HL-60/S4 treated with retinoic acid at 250 ng/mL for 4 days and 3 days (cell line): Measurements from ENCODE around the gene SYNPR.

Source experiments
- in situ Hi-C: fragments of 300-500 bp; cut with MboI; formaldehyde crosslinking; loops from 2 replicates; pipeline ENCODE4 v1.7.0; 2022; ENCODE audit warnings: low sequenced_read_pairs

Gene SYNPR

GRCh38 chr3:63303238-63303637, 25.1 kb downstream of the SYNPR start:
- in situ Hi-C loops, result no loop called here

DNA sequence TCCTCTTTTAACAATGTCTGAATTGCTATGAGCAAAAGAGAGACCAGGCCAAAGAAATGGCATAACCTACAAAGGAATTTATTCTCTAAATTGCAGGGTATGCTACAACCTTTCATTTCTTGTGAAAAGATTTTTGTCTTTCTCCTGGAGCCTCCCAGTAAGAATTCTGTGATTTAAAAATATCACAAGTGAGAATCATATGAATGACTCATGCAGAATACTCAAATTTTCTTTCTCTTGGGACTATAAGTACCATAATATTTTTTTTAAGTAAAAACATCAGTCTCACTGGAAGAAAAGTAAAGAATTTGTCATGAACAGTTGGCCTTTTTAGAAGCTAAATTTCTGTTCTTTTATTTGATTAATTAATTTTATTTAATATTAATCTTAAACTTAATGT, 26.3 kb downstream of the SYNPR start:
- in situ Hi-C loops, result no loop called here

DNA sequence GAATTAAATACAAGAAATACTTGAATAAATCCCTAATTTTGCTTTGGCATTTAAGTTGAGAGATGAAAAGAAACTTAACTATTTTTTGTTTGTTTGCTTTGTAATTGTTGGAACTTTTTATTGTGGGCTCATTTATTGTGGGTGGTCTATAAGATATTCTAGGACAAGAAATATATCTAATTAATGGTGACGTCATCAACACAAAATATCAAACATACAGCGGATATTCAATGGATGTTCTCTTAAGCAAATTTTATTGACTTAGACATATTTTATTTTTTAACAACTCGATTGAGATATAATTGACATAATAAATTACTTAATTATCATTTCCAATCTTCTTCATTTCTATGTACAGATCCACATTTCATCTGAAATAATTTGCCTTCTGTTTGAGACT, 30.0 kb downstream of the SYNPR start:
- in situ Hi-C loops, result no loop called here

- in situ Hi-C loops, result no loop called here
Observed at GRCh38 chr3:63309768-63310167, 31.7 kb downstream of the SYNPR start.

DNA sequence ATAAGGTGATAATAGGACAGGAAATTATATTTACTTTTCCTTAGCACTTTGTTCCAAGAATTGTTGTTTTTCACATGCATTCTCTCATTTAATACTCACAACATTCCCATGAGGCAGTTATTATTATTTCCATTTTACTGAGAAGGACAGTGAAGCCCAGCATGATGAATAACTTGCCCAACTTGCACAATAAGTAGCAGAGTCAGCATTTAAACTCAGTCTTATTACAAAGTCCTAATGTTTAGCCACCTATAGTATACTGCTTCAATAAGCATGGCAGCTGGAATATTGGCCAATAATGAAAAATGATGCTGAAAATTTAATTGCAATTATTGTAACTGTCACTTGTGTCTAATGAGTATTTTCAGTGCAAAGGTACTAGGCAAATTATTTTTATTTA, 45.7 kb downstream of the SYNPR start:
- in situ Hi-C loops, result no loop called here

DNA sequence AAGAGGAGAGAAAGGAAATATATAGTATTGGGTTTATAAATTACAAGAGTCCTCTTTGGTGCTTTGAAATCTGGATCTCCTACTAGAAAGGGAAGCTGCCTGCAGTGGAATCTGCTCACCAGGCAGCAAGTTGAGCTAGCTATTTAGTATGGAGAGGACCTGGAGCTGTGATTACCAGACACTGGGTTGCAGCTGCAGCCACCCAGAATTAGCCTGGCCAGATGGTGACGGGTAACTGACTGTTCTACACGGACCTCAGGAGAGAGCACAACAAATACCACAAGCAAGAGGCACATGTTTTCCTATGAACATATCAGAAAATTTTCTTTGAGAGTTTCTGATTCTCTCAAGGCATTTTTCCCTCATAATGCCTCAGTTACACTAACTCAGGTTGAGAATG, 46.5 kb downstream of the SYNPR start:
- in situ Hi-C loops, result no loop called here

DNA sequence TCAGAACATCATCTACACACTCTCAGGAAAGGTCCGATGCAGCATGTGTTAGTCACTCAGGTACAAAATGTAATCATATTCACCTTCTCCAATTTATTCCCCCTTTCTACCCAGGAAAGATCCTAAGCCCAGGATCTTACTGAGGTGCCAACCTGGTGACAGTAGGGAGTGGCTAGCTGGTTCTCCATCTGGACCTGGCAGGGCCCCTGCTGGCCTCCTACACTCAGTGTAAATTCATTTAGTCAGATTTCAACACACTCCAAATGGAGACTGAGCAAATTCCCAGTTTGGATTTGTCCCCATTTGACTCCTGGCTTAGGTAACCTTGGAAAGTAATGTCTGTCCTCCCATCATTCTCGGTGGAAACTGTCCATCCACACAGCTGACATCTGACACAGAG, 47.3 kb downstream of the SYNPR start:
- in situ Hi-C loops, result no loop called here

- in situ Hi-C loops, result no loop called here
Observed at GRCh38 chr3:63328365-63328764, 50.3 kb downstream of the SYNPR start.

DNA sequence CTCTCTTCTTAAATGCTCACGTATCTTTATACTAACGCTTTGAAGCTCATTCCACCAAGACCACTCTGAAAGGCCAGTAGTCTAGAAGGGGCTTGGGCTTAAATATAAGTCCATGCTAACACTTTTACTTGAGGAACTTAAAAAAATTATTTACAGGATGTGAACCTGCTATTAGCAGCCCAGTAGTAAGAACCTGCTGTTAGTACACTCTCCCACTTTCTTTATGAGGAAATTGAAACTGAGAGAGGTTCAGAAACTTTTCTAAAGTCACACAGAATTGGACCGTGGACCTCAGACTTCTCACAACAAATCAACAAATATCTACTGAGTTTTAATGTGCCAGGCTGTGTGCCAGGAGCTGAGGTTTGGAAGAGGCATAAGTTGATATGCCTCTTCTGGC, 53.4 kb downstream of the SYNPR start:
- in situ Hi-C loops, result no loop called here

- in situ Hi-C loops, result no loop called here
Observed at GRCh38 chr3:63333815-63334214, 55.7 kb downstream of the SYNPR start.

- in situ Hi-C loops, result no loop called here
Observed at GRCh38 chr3:63338351-63338750, 60.2 kb downstream of the SYNPR start.

GRCh38 chr3:63343674-63344073, 65.6 kb downstream of the SYNPR start:
- in situ Hi-C loops, result no loop called here

GRCh38 chr3:63344661-63345060, 66.6 kb downstream of the SYNPR start:
- in situ Hi-C loops, result no loop called here

GRCh38 chr3:63349583-63350573, 71.8 kb downstream of the SYNPR start:
- in situ Hi-C loops, result no loop called here

DNA sequence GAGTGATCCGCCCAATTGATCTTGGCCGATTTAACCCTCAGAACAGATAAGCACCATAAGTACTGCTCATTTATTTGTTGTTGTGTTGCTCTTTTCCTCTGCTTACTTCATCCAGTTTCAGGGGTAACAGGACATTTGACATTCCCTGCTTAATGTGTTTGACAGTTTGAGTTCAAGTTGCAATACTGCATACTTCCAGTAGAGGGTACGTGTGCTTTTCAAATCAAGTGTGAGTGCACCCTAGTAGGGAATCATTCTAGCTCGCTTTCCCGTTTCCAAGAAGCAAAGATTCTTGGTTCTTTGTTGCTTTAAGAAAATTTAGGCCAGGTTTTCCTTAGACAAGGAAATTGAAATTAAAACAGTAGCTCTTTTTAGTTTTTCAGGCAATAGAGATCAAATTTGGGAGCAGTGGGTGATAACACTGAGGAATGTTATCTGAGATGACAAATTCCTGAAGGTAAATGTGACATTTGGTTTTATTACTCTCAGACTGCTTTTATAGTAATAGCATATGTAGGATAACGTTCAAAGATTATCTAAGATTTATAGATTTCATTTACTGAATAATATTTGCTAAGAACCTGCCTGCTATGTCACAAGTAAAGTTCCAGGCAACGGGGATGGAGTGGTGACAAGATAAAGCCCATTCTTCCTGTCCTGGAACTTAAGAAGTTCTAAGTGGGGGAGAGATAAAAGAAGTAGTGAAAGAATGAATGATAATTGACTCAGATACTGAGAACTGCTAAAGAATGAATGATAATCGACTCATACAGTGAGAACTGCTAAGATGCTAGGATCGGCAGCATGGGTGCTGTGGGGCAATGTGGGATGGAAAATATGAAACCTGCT, 73.3 kb downstream of the SYNPR start:
- in situ Hi-C loops, result no loop called here

DNA sequence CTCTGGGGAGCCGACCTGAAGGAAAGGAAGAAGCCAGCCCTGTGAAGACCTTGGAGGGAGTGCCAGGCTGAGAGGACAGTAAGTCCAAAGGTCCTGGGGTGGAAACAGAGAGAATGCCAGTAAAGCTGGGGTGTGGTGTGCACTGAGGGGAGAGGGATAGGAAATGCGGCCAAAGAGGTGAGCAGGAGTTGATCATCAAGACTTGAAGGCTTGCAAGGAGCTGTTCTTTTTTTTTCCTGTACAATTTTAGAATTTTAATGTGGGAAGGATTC, 73.8 kb downstream of the SYNPR start:
- in situ Hi-C loops, result no loop called here

GRCh38 chr3:63353383-63353782, 75.3 kb downstream of the SYNPR start:
- in situ Hi-C loops, result no loop called here

- in situ Hi-C loops, result no loop called here
Observed at GRCh38 chr3:63354160-63354559, 76.1 kb downstream of the SYNPR start.

DNA sequence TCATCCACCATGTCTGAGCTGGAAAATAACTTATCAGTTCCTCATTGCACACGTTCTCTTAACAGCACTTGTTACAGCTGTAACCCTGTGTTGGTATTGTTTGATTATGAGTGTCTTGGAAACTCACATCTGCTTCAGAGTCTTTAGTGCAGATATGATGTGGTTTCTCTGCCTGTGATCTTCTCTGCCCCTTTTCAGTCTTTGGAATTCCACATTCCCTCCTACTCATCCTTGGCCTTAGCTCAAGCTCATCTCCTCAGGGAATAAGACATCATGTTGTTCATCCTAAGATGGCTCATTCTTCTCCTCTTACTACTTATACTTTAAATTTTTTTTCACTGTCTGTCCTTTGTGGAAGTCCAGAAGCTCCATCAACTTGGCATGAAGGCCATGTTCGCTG, 77.7 kb downstream of the SYNPR start:
- in situ Hi-C loops, result loop anchor here (5.0 kb wide), 1 partner anchor 461 kb away; the partner anchor contains the start of gene C3orf49

- in situ Hi-C loops, result no loop called here
Observed at GRCh38 chr3:63364495-63364894, 86.4 kb downstream of the SYNPR start.

- in situ Hi-C loops, result no loop called here
Observed at GRCh38 chr3:63364910-63365309, 86.8 kb downstream of the SYNPR start.

DNA sequence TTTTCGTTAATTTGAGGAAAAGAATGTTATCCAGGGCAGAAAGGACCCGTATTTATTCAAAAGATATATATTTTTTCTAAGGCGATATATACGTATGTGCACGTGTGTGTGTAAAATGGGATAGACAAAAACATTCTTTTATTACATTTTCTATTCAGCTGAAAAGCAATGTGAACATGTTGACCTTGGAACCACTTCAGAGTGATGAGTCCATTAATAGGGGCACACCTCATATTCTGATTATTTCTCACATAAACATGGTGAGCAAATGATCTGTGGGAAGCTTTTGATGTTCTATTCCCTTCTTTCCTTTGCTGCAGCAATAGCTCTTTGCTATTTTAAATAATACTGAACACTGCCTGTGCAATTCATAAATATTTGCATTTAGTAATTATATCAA, 87.6 kb downstream of the SYNPR start:
- in situ Hi-C loops, result no loop called here
